Stimulated activated CD8-positive, alpha-beta memory T cell treated with anti-CD3 and anti-CD28 coated beads, Interleukin-12 subunit alpha, Interleukin-12 subunit beta, amount 100 ng/mL, for 4 hours (primary cell): ENCODE results near the gene GRIN2D.
A peak's percentile ranks its signal among the peaks of the same experiment; 100 is the strongest.

Experiments
- DNase-seq: peaks from one replicate; pipeline ENCODE4 v3.0.0-alpha.2; 2020; ENCODE audit warnings: low read depth

GRIN2D gene

GRCh38 chr19:48398102-48398374, 4.6 kb downstream of the GRIN2D start:
- no peak for DNase-seq

GRCh38 chr19:48398375-48399235, 5.1 kb downstream of the GRIN2D start:
- peak; percentile 73 for DNase-seq

GRCh38 chr19:48400018-48400742, 6.7 kb downstream of the GRIN2D start:
- DNase-seq: no peak

- DNase-seq: no peak
These were observed 7.8 kb downstream of the GRIN2D start for GRCh38 chr19:48401287-48401686.

- no peak for DNase-seq
These were observed 10.1 kb downstream of the GRIN2D start for GRCh38 chr19:48403606-48404005.

- DNase-seq: no peak
These were observed 11.7 kb downstream of the GRIN2D start for GRCh38 chr19:48405010-48405659.

- DNase-seq: no peak
These were observed 12.4 kb downstream of the GRIN2D start for GRCh38 chr19:48405850-48406249.

GRCh38 chr19:48413879-48414587, 20.6 kb downstream of the GRIN2D start:
- no peak for DNase-seq

- peak; percentile 32 for DNase-seq
These were observed 21.9 kb downstream of the GRIN2D start for GRCh38 chr19:48415395-48415794.

GRCh38 chr19:48415806-48416221, 22.3 kb downstream of the GRIN2D start:
- no peak for DNase-seq

- no peak for DNase-seq
These were observed 24.0 kb downstream of the GRIN2D start for GRCh38 chr19:48417421-48417820.

- DNase-seq: no peak
These were observed 25.0 kb downstream of the GRIN2D start for GRCh38 chr19:48418317-48419064.

GRCh38 chr19:48419158-48419920, 25.9 kb downstream of the GRIN2D start:
- peak; percentile 58 for DNase-seq

- no peak for DNase-seq
These were observed 28.1 kb downstream of the GRIN2D start for GRCh38 chr19:48421548-48421947.

- DNase-seq: no peak
These were observed 31.3 kb downstream of the GRIN2D start for GRCh38 chr19:48424694-48425219.

- no peak for DNase-seq
These were observed 35.2 kb downstream of the GRIN2D start for GRCh38 chr19:48428670-48429069.

- no peak for DNase-seq
These were observed 39.9 kb downstream of the GRIN2D start for GRCh38 chr19:48433337-48433736.

GRCh38 chr19:48436586-48436985, 43.1 kb downstream of the GRIN2D start:
- DNase-seq: no peak

GRCh38 chr19:48441360-48442050, 48.0 kb downstream of the GRIN2D start:
- DNase-seq: no peak
